GM21786 (cell line): ENCODE results near the gene HSD17B3.
"Not testable (repeated sequence)": the region's sequence is repeated elsewhere in the genome, so short reads cannot be mapped to it uniquely, and the experiment has no call there.

ENCODE experiments used
- ATAC-seq: cut with Tn5 transposase; IDR thresholded peaks from one replicate; pipeline ENCODE4 v1.9.1; 2021; ENCODE audit not compliant: unreplicated experiment

The HSD17B3 gene

DNA sequence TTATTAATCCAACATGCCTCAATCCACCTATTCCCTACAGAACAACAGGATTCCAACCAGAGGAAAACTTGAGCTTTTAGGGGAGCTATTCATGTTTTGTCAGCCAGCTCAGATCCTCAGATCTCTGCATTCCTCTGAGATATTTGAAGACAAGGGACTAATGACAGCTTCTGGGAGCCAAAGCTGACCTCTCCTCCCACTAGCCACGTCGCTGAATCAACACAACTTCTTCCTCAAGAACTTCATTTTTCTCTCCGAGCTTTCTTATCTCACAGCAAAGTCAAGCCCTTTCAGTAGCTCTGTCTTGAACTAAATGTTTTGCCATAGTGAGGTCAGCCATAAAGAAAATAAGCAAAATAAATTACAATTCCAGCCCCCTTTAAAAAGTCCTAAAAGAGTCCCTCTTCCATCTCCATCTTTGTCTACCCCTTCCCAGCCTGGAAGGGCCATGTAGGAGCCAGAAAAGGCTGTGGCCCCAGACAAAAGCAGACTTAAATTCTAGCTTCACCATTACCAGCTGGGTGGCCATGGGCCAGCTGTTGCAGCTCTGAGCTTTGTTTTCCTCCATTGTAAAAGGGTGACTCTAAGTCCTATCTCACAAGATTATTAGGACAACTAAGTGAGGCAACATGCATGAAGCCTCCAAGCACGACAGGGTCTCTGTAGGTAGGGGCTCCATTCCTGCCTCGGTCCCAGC lies 65.0 kb downstream of the HSD17B3 start:
- no peak for ATAC-seq

DNA sequence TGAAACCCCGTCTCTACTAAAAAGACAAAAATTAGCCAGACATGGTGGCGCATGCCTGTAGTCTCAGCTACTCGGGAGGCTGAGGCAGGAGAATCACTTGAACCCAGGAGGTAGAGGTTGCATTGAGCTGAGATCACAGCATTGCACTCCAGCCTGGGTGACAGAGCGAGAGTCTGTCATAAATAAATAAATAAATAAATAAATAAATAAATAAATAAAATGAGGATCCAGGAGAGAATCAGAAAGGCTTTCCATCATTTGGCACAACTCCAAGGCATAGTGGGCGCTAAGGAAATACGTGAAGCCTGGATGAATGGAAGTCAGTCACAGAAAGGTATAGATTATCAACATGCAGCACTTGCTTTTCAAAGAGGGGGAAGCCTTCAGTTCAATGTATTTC lies 65.6 kb downstream of the HSD17B3 start:
- ATAC-seq, result not testable (repeated sequence)

DNA sequence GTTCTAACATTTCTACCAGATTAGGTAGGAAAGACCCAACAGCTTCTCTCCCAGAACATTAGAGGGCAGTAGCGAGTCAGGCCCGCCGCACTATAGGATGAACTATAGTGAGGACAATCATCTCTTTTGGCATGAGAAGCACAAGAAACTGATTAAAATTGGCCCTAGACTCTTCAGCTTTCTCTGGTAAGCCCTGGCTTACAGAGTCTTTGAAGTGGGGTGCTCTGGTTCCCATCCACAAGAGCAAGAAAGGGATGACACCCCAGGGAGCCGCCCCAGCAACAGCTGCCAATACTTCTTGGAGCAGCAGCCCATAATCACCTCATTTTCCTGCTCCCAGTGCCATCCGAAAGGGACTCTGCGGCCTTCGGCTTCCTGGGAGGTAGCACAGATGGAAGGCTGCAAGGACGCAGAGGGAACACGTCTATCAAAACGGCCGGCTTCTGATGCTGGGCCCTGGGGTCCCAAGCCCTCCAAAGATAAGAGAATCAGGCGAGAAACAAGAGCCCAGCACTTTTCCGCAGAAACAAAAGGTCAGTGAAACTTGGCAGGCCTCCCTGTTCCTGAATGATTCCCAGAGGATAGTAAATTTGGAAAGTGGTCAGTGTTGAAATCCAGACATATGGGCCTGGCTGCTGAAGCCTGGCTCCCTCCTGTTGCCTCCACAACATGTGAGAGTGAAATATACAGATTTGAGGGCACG lies 69.3 kb downstream of the HSD17B3 start:
- no peak for ATAC-seq

DNA sequence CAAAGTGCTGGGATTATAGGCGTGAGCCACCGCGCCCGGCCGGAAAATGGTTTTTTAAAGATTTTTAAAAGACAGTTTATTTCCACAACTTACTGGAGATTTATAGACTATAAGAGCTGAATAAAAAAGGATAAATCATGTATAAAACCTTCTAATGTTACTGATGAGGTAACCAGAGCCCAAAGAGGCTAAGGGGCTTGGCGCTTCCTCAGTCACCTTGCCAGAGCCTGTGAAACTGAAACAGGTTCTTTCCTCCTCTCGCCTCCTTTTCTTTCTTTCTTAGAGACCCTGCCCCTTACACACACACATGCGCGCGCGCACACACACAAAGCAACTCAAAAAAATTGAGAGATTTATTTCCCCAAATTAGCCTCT lies 69.8 kb downstream of the HSD17B3 start:
- ATAC-seq, result no peak

DNA sequence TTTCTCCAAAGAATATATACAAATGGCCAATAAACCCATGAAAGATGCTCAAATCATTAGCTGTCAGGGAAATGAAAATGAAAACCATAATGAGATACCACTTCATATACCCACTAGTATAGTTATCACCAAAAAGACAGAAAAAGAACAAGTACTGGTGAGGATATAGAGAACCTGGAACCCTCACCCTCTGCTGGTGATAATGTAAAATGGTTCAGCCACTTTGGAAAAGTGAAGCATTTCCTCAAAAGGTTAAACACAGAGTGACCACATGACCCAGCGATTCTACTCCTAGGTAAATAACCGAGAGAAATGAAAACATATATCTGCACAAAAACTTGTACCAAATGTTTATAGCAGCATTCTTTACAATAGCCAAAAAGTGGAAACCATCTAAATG lies 72.0 kb downstream of the HSD17B3 start:
- no peak for ATAC-seq

DNA sequence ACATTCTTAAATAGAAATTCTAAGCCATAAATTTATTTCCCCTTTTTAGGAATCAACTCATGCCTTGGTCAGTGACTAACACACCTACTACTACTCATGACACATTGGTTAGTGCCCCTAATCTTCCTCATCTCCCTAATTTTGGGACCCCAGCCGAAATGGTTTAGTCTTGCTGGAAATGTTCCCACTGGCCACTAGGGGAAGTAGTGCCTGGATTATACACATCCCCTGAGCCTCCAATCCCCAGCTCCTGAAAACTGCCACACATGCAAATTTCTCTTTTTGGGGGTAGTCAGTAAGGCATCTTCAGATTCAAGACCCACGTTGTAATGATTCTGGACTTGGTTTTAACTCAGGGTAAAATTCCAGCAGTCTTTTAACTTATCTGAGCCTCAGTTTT lies 79.8 kb downstream of the HSD17B3 start:
- ATAC-seq, result no peak

DNA sequence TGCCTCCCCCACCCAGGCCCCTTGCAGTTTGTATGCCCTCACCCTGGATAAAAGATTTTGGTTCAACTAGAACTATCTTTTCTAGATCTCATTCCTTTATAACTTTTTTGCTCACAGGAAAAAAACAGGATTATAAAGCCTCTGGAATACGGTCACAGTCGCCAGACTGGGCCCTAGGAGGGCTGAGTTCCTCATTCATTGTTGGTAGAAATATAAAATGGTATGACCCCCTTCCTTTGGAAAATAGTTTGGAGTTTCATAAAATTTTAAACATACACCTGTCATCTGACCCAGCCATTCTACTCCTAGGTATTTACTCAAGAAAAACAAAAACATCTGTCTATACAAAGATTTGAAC lies 82.1 kb downstream of the HSD17B3 start:
- ATAC-seq, result no peak

DNA sequence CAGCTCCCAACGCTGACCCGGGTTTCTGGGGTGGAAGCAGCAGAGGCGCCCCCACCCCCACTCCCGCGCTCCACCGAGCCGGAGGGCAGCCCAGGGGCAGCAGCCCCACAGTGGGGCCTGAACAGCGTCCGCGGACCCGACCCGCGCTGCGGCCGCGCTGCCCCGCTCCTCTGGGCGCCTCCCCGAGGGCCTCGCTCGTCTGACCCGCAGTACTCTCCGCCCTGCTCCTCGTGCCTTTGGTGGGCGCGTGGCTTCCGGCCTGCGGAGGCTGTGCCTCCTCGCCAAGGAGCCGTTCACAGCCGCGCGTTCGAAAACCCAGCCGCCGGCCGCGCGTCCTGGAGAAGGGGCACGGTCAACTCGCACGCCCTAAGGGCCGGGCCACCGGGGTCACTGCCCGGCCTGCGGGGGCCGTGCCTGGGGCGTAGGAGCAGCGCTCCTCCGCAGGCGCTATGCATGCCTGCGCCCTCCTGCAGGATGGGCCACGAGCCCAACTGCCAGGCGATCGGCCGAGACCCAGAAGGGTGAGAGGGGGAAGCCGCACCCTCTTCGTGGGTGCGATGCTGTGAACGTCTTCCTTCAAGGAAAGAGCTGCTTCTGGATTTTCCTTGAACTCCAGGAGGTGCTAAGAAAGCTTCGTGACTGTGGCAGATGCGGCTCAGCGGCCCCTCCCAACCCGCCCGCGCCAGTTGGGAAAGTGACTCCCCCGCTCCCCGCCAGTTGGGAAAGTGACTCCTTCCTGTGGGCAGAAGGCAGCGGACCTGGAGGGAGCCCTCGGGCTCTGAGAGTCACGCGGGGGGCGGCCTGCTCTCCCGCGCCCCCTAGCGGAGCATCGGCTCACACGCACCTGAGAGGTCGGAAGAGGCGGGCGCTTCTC lies 82.7 kb downstream of the HSD17B3 start:
- no peak for ATAC-seq

DNA sequence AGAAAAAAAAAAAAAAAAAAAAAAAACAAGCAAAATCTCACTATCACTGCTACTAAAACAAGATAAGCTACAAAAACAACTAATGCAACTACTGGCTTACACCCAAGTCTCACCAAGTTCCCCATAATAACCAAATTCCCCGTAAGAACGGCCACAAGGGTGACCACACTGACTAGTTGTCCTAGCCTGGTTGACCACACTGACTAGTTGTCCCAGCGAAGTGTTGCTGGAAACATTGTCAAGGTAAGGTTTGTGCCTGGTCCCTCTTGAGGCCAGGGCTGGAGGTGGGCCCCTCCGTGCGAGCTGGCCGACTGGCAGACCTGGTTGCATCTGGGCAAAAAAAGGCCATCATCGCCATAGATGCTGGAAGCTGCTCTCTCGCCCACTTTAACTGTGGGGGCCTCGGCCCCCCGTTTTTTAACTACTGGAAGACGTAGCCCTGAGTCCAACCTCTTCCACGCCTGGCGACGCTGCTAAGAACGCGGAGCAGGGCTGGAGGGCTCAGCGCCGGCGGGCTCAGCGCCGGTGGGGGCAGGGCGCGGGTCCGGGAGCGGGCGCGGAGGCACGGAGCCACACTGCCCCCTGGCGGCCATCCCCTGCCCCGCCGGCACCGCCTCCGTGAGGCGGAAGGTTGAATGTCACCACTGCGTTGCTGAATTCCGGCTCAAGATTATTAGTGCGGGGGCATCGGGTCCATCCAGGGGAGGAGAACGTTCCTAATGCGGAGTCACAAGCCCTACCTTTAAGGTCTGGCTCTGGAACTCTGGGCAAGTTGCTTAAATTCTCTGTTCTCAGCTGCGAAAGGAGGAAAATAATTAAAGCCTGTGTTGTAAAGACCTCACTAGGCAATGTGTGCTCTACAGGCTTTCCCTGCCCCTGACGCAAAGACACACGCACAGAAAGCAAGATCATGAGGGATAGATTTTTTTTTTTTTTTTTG lies 84.0 kb downstream of the HSD17B3 start:
- ATAC-seq, result no peak

DNA sequence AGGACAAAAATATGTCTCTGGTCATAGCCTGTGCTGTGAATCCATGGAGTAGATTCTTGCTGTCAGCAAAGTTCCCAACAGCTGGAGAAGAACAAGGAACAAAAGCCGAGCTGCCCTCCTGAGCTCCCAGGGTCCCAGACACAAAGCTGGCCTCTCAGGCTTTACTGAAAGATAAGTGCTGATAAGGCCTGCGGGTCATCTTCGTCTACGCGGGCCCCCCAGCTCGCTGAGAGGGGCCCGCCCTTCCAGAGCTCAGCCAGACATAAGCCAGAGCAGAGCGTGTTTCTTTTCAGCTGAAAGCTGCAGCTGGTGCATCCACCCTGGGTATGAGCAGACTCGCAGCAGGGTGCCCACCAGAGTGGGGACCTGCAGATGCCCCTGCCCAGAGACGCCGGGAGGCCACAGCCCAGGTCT lies 84.7 kb downstream of the HSD17B3 start:
- ATAC-seq, result no peak

DNA sequence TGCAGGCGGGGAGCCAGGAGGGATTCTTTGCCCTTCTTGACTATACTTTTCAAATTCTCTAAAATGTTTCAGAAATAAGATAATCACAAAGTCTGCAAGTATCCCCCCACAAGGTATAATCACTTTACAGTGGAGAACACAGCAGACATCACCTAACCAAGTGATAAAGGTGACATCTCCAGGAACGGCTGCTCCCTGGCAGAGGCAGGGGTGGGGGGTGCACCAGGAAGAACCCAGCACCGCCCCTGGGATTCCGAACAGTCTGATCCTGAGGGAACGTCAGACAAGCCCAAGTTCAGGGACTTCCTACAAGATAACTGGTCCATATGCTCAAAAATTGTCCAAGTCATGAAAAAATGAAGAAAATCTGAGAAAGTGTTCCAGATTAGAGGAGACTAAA lies 85.4 kb downstream of the HSD17B3 start:
- no peak for ATAC-seq

DNA sequence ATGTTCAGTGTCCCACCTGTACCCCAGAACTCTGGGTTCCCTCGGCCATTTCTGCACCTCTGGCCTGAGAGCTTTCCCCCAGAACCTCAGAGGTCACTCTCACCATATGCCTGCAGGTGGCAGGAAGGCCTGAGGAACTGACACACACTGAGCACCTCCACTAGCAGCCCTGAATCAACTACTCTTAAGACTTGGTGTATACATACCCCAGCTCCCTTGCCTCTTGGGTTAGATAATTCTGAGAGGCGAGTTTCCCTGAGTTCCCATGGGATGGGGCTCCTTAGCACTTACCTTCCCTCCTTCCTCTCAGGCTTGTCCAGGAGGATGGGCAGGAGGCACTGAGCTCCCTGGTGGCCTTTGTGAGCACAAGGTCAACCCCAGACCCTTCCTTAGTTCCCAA lies 86.1 kb downstream of the HSD17B3 start:
- no peak for ATAC-seq

DNA sequence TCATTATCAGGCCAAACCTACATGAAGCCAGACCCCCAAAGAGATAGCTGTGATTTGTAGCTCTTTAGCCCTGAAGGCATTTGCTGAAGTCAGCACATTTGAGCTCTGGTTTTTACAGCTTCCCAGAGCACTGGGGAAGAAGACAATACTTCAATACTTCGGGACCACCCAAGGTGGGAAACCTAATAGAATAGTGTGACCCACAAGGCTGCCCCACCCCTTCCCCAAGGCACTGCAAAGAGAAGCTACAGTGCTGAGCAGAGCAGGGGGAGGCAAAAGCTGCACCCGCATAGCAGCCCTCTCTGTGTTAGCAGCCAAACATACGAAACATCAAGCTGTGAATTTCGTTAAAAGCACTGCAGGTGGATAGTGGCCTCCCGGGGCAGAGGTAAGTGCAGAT lies 87.3 kb downstream of the HSD17B3 start:
- no peak for ATAC-seq

DNA sequence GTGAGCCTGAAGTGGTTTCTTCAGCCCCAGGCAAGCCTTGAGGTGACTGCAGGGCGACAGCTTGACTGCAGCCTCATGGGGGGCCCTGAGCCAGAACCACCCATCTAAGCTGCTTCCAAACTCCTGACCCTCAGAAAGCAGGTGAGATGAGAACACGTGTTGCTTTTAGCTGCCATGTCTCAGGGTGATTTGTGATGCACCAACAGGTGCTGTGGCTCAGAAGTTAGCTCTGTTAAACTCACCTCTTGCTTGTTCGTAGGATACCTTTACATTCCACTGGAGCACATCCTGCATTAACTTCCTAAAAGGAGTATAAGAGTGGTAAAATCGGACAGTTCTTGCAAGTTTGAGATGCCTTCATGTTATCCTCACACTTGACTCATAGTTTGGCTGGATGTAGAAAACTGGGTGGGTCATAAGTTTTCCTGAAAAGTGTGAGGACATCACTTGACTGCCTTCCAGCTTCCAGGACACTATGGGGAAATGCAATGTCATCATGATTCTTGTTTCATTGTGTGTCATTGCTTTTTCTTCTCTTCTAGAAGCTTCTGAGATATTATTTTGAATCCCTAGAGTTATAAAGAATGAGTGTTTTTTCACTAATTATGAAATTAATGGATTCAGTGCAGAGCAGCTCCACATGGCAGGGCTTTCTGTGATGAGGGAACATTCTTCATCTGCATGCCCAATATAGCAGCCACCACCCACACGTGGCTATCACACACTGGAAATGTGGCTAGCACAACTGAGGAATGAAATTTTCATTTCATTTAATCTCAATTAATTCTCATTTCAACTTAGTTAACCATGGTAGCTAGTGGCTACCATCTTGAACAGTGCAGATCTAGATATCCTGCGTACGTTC lies 92.3 kb downstream of the HSD17B3 start:
- no peak for ATAC-seq

DNA sequence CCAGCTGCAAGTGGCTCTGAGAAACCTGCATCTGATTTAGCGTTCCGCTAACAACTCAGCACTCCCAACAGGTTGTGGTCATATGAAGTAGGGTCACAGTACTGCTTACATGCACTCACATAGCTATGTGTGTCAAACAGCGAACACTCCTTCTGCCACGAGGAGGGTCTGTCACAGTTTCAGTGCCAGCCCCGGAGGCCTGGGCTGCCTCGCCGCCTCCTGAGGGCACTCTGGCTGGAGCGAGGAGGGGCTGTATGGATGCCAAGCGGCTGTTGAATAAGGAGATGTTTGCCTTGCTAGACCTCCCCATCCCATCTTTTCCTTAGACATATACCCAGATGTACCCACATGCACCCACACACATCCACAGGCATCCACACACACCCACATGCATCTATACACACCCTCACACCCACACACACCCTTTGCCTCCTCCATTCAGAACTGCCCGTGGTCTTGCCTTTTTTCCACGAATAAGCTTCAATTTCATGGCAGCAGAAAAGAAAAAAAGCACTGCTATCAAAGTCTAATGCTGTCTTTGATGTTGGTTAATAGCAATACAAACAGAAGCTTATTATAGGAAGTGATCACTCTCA lies 95.7 kb downstream of the HSD17B3 start:
- no peak for ATAC-seq

DNA sequence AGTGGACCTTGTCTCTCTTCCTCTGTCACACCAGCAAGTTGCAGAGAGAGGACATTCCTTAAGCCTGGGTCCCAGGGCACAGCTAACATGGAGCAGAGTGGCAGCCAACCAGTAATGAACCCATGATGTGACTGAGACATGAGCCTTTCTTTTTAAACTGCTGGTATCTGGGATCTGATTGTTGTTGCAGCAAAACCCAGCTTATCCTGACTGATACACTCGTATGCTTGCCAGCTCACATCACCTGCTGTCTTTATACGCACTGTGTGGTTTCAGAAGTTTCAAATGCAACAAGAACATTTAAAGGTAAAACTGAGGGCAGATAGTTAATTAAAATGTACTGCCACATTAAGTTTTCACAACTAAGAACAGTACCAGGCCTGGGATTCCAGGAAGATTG lies 97.1 kb downstream of the HSD17B3 start:
- no peak for ATAC-seq

DNA sequence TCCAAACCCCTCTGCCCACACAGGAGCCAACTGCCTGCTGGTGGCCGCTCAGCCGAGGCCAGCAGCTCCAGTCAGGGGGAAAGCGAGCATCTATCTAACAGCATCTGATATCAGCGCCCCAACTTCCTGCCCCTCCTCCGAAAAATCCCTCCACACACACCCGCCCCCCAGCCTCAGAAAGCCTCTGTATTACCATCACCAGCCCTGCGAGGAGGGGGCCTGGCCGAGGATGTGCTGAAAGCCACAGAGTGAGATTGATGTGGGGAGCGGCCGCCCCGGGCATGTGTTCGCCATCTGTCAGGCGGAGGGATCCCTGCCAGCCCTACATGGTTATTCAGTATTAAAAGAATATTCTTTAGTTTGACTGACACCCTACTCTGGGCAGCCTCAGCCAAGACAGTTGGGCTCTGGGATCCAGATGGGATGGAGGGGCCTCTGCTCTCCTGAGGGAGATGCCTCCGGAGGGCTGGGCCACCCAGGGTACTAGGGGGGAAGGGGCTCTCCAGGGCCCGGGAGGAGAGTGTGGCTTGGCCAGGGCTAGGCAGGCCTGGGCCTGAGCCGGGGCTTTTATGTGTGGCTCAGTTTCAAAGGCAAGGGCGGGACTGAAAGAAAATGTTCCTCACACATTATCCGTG lies 98.0 kb downstream of the HSD17B3 start:
- ATAC-seq, result no peak

DNA sequence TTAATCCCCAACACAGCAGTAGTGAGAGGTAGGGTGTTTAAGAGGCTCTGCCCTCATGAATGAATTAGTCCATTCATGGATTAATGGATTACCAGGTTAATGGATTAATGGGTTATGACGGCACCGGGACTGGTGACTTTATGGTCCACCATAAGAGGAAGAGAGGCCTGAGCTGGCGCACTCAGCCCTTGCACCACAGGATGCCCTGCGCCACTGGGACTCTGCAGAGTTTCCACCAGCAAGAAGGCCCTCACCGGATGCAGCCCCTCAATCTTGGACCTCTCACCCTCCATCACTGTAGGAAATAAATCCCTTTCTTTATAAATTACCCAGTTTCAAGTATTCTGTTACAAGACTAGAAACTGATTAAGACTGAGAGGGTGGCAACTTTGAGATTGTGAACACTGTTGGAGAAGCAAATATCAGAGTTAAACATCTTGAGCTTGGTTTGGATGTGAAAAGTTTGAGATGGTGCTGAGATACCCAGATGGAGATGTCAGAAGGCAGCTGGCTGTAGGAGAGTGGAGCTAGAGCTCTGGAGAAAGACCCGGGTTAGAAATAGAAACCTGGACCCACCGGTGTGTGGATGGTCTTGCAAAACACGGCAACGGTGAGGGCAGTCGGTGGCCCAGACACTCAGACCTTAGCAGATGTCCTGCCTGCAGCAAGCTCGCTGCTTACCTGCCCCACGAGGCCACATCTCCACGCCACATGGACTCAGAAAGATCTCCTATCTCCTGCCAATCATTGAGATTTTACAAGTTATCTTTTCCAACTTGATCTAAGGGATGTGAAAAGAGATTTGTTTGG lies 98.8 kb downstream of the HSD17B3 start:
- no peak for ATAC-seq
